Endodermal cell (in vitro differentiated cells): ENCODE results near the gene TTLL5. TPM values are rescaled to one million over a fixed set of nuclear protein-coding genes. Genes with fewer than 3 reads are reported as not detected.

Experiments
- DNase-seq: peaks from one replicate; pipeline ENCODE4 v3.0.0-alpha.2; 2017
- H3K27ac ChIP-seq: 2 replicates; pipeline ENCODE4 v1.5.1; 2013; ENCODE audit warnings: mild to moderate bottlenecking, low read depth, low read length, moderate library complexity
- H3K27me3 ChIP-seq: 2 replicates; pipeline ENCODE4 v1.6.1; 2013; ENCODE audit warnings: mild to moderate bottlenecking, low read length, moderate library complexity; ENCODE audit not compliant: insufficient read depth, control insufficient read depth, poor library complexity, severe bottlenecking
- H3K36me3 ChIP-seq: 2 replicates; pipeline ENCODE4 v1.7.0; 2013; ENCODE audit warnings: mild to moderate bottlenecking, low read length, moderate library complexity; ENCODE audit not compliant: control insufficient read depth, insufficient read depth
- H3K4me1 ChIP-seq: one replicate; pipeline ENCODE4 v1.7.0; 2013; ENCODE audit warnings: low read length; ENCODE audit not compliant: control insufficient read depth, insufficient read depth
- H3K4me3 ChIP-seq: 2 replicates; pipeline ENCODE4 v1.5.1; 2013; ENCODE audit warnings: mild to moderate bottlenecking, low read length, moderate library complexity
- H3K9ac ChIP-seq: 2 replicates; pipeline ENCODE4 v1.6.1; 2013; ENCODE audit warnings: mild to moderate bottlenecking, low read length, moderate library complexity; ENCODE audit not compliant: poor library complexity, severe bottlenecking; ENCODE audit errors: extremely low read depth
- H3K9me3 ChIP-seq: 2 replicates; pipeline ENCODE4 v1.6.1; 2013; ENCODE audit warnings: mild to moderate bottlenecking, low read length, moderate library complexity; ENCODE audit not compliant: control insufficient read depth
- H3K27ac Mint-ChIP-seq: 2 replicates; pipeline ENCODE4 v1.8.0; 2020; ENCODE audit warnings: mixed read lengths
- H3K27me3 Mint-ChIP-seq: 2 replicates; pipeline ENCODE4 v1.8.0; 2021; ENCODE audit warnings: mild to moderate bottlenecking, mixed read lengths; ENCODE audit not compliant: insufficient read depth
- H3K36me3 Mint-ChIP-seq: 2 replicates; pipeline ENCODE4 v1.8.0; 2020; ENCODE audit warnings: low read depth, mixed read lengths
- H3K4me1 Mint-ChIP-seq: 2 replicates; pipeline ENCODE4 v1.8.0; 2020; ENCODE audit warnings: mixed read lengths
- H3K4me3 Mint-ChIP-seq: 2 replicates; pipeline ENCODE4 v1.8.0; 2020; ENCODE audit warnings: mild to moderate bottlenecking, moderate library complexity, mixed read lengths
- H3K9me3 Mint-ChIP-seq: 2 replicates; pipeline ENCODE4 v1.8.0; 2020; ENCODE audit warnings: mild to moderate bottlenecking, mixed read lengths
- CTCF ChIP-seq: fragments of 200-600 bp; sonication (generic); conservative IDR thresholded peaks from 2 replicates; pipeline ENCODE4 v1.5.0; 2021; ENCODE audit warnings: antibody characterized with exemption, mild to moderate bottlenecking
- WGBS, 2 experiments: methylation state at CpG; one replicate each; pipeline versions ENCODE4 v1.1.5 to v1.1.7; 2013; ENCODE audit warnings: missing lambda C conversion rate in 2 of 2, mixed read lengths in 1 of 2; ENCODE audit not compliant: insufficient coverage in 1 of 2, insufficient read length in 1 of 2; 5-methylcytosine and 5-hydroxymethylcytosine counted together
- total RNA-seq, 2 donors: library from RNA; stranded (reverse); fragmentation: NEBNext Ultra II Directional in 1 of 2; extraction: Animal tissue kit (Norgen Biotek cat#: 25700) in 1 of 2; gene quantifications; 2 replicates in 1 of 2; 3 replicates in 1 of 2; pipeline ENCODE4 v1.2.1, GENCODE V29; 2021

TTLL5 gene
- total RNA-seq, 2 donors from 2014 or later, result 50.5 to 54.2 TPM

GRCh38 chr14:75910048-75910447 is 249.0 kb downstream of the TTLL5 start:
- TF ChIP-seq CTCF, result no peak
- Histone ChIP-seq H3K9ac (no peak overlapping the region), H3K9me3 (no peaks in the 10 kb centered on the region), H3K27me3 (no peaks in the 10 kb centered on the region), H3K27ac (no peak overlapping the region), H3K4me1 (peaks cover 13% of the 10 kb centered on the region), H3K4me3 (no peak overlapping the region), H3K36me3 (peaks cover 12% of the 10 kb centered on the region)
- Mint-ChIP-seq H3K9me3 (no peaks in the 10 kb centered on the region), H3K36me3 (peaks cover 11% of the 10 kb centered on the region), H3K27ac (no peak overlapping the region), H3K4me3 (no peak overlapping the region), H3K4me1 (peaks cover 18% of the 10 kb centered on the region), H3K27me3 (no peaks in the 10 kb centered on the region)
- DNase-seq, result no peak
- WGBS, 2 experiments, result 78 to 84% methylated on average over 2 of the region's 2 CpGs

- H3K27ac Mint-ChIP-seq, result peak overlapping the region; percentile 57
- peak; percentile 92 for DNase-seq
- Histone ChIP-seq H3K9me3 (no peaks in the 10 kb centered on the region), H3K4me3 (no peak overlapping the region), H3K4me1 (peaks cover 10% of the 10 kb centered on the region), H3K36me3 (peaks cover 12% of the 10 kb centered on the region), H3K27ac (peak overlapping the region; percentile 48), H3K9ac (no peak overlapping the region), H3K27me3 (no peaks in the 10 kb centered on the region)
- H3K27me3 Mint-ChIP-seq, result no peaks in the 10 kb centered on the region
- WGBS, 2 experiments, result 24% methylated on average over 4 to 7 of the region's 7 CpGs
- peaks cover 22% of the 10 kb centered on the region for H3K4me1 Mint-ChIP-seq
- H3K36me3 Mint-ChIP-seq, result peaks cover 12% of the 10 kb centered on the region
- H3K4me3 Mint-ChIP-seq, result no peak overlapping the region
- no peaks in the 10 kb centered on the region for H3K9me3 Mint-ChIP-seq
- no peak for TF ChIP-seq CTCF
Observed at GRCh38 chr14:75911883-75912282, 250.8 kb downstream of the TTLL5 start.

GRCh38 chr14:75913183-75913582 is 252.1 kb downstream of the TTLL5 start:
- TF ChIP-seq CTCF, result no peak
- Mint-ChIP-seq H3K4me1 (peaks cover 35% of the 10 kb centered on the region), H3K4me3 (no peak overlapping the region), H3K27me3 (no peaks in the 10 kb centered on the region), H3K9me3 (no peaks in the 10 kb centered on the region), H3K36me3 (peaks cover 8% of the 10 kb centered on the region), H3K27ac (no peak overlapping the region)
- Histone ChIP-seq H3K36me3 (peaks cover 2% of the 10 kb centered on the region), H3K27me3 (no peaks in the 10 kb centered on the region), H3K4me1 (peaks cover 19% of the 10 kb centered on the region), H3K4me3 (no peak overlapping the region), H3K27ac (no peak overlapping the region), H3K9me3 (no peaks in the 10 kb centered on the region), H3K9ac (no peak overlapping the region)
- DNase-seq, result no peak
- 92% methylated on average over 2 of the region's 2 CpGs; no CpG with 5 or more reads in 1 of the 2 experiments for WGBS, 2 experiments
